Stomach (tissue), 9 donors: ENCODE data around the gene SAPCD1. TPM values are rescaled to one million over a fixed set of nuclear protein-coding genes. Genes with fewer than 3 reads are reported as not detected.
A peak's percentile ranks its signal among the peaks of the same experiment; 100 is the strongest.

Experiments
- DNase-seq, 2 donors: peaks; one replicate each; pipeline versions ENCODE4 v3.0.0 to v3.0.0-alpha.2; 2013 to 2019
- H3K27ac ChIP-seq, 5 donors: fragments of 200-600 bp in 4 of 5; sonication (generic) in 4 of 5; one replicate each; pipeline ENCODE4 v1.5.1; 2013 to 2019; ENCODE audit warnings: mild to moderate bottlenecking in 1 of 5, moderate library complexity in 1 of 5
- H3K27me3 ChIP-seq, 3 donors: fragments of 200-600 bp; sonication (generic); one replicate each; pipeline ENCODE4 v1.5.1; 2017 to 2019; ENCODE audit warnings: mixed run types in 1 of 3
- H3K36me3 ChIP-seq, 4 donors: fragments of 200-600 bp; sonication (generic); 1 replicate in 3 of 4; 2 replicates in 1 of 4; pipeline ENCODE4 v1.5.1; 2016 to 2019
- H3K4me1 ChIP-seq, 4 donors: fragments of 200-600 bp; sonication (generic); one replicate each; pipeline ENCODE4 v1.5.1; 2016 to 2019
- H3K4me3 ChIP-seq, 4 donors: fragments of 200-600 bp; sonication (generic) in 3 of 4; one replicate each; pipeline ENCODE4 v1.5.1; 2016 to 2019; ENCODE audit warnings: mild to moderate bottlenecking in 1 of 4
- H3K9me3 ChIP-seq, 4 donors: fragments of 200-600 bp; sonication (generic); one replicate each; pipeline ENCODE4 v1.5.1; 2016 to 2019
- EP300 ChIP-seq: sonication (generic); formaldehyde crosslinking; IDR thresholded peaks from one replicate; pipeline ENCODE4 v1.6.1; 2017; ENCODE audit warnings: antibody characterized with exemption
- POLR2A ChIP-seq, 4 donors: fragments of 450-650 bp; IDR thresholded peaks; one replicate each; pipeline ENCODE4 v1.6.1; 2016; ENCODE audit warnings: antibody characterized with exemption in 4 of 4, control low read depth in 2 of 4, mild to moderate bottlenecking in 1 of 4, moderate library complexity in 1 of 4
- POLR2AphosphoS5 ChIP-seq, 3 donors: sonication (generic); formaldehyde crosslinking; IDR thresholded peaks; one replicate each; pipeline ENCODE4 v1.6.1; 2016; ENCODE audit warnings: antibody characterized with exemption in 3 of 3
- WGBS, 5 donors: extraction: QIAGEN DNeasy Blood & Tissue Kit in 3 of 5; methylation state at CpG; one replicate each; pipeline versions ENCODE4 v1.1.5 to v1.1.7; 2013 to 2018; 5-methylcytosine and 5-hydroxymethylcytosine counted together
- intact Hi-C: fragments of 100-400 bp; cut with DNase I; formaldehyde crosslinking; loops from one replicate; pipeline ENCODE4 v1.15.1; 2023; ENCODE audit warnings: low total_unique reads
- polyA plus RNA-seq, 3 donors: library from polyadenylated mRNA; stranded (reverse); fragments of 200-250 nt; gene quantifications; one replicate each; pipeline ENCODE4 v1.2.3, GENCODE V29; 2013
- total RNA-seq, 5 donors: library from RNA; depleted of rRNA; stranded (reverse); fragments of >200 nt; gene quantifications; one replicate each; pipeline versions ENCODE4 v1.1.0 to v1.2.3, GENCODE V29; 2014 to 2016
- TF ChIP-seq, protein P1 (sequence below), 7 experiments: fragments of 450-650 bp in 4 of 7; fragments of 200-600 bp in 3 of 7; sonication (generic) in 3 of 7; IDR thresholded peaks; one replicate each; pipeline ENCODE4 v1.5.1; 2016 to 2019; ENCODE audit warnings: antibody characterized with exemption in 7 of 7, control low read depth in 2 of 7, mild to moderate bottlenecking in 1 of 7
- donor health status: healthy with polysubstance abuse.
- donor health status: Bipolar disorder and iron deficiency.
- donor health status: healthy.

SAPCD1 gene
- total and polyA plus RNA-seq, 8 donors: 2.4 to 40.8 (median 3.1) TPM; not detected in 1

DNA sequence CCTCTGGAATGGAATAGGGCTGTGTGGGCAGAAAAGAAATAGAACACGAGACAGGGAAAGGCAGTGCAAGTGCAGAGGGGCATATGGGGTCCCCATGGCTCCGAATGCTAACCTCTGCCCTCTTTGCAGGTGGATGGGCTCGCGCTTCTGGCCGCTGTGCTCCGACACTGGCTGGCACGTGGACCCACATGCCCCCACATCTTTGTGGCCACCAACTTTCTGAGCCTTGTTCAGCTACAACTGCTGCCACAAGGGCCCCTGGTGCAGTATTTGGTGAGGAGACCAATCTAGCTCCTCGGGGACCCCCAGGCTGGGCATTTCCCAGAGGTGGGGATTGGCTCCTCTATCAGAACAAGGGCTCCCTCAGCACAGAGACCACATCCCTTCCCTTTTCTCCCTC is 1.1 kb upstream of the SAPCD1 start:
- H3K36me3 ChIP-seq: peaks cover 0 to 25% (median 7%) of the 10 kb centered on the region in 4 donors
- no peaks in the 10 kb centered on the region for H3K9me3 ChIP-seq
- H3K4me1 ChIP-seq: peaks cover 0 to 7% (median 1%) of the 10 kb centered on the region in 4 donors
- TF ChIP-seq, protein P1, sequence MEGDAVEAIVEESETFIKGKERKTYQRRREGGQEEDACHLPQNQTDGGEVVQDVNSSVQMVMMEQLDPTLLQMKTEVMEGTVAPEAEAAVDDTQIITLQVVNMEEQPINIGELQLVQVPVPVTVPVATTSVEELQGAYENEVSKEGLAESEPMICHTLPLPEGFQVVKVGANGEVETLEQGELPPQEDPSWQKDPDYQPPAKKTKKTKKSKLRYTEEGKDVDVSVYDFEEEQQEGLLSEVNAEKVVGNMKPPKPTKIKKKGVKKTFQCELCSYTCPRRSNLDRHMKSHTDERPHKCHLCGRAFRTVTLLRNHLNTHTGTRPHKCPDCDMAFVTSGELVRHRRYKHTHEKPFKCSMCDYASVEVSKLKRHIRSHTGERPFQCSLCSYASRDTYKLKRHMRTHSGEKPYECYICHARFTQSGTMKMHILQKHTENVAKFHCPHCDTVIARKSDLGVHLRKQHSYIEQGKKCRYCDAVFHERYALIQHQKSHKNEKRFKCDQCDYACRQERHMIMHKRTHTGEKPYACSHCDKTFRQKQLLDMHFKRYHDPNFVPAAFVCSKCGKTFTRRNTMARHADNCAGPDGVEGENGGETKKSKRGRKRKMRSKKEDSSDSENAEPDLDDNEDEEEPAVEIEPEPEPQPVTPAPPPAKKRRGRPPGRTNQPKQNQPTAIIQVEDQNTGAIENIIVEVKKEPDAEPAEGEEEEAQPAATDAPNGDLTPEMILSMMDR (IDR thresholded peaks at IDR 0.05): no peak
- TF ChIP-seq POLR2AphosphoS5 (IDR thresholded peaks at IDR 0.05) (no peak), POLR2A (IDR thresholded peaks at IDR 0.05) (no peak), EP300 (no peak)
- no peak overlapping the region for H3K4me3 ChIP-seq
- DNase-seq: no peak
- H3K27me3 ChIP-seq: peaks cover 0 to 6% (median 0%) of the 10 kb centered on the region in 3 donors
- 90 to 98% (median 97%) methylated on average over 8 of the region's 8 CpGs for WGBS, 5 donors
- intact Hi-C loops: loop anchor here (10.0 kb wide), 1 partner anchor 77 kb away; the partner anchor contains the start of gene LY6G5C
- no peak overlapping the region for H3K27ac ChIP-seq

DNA sequence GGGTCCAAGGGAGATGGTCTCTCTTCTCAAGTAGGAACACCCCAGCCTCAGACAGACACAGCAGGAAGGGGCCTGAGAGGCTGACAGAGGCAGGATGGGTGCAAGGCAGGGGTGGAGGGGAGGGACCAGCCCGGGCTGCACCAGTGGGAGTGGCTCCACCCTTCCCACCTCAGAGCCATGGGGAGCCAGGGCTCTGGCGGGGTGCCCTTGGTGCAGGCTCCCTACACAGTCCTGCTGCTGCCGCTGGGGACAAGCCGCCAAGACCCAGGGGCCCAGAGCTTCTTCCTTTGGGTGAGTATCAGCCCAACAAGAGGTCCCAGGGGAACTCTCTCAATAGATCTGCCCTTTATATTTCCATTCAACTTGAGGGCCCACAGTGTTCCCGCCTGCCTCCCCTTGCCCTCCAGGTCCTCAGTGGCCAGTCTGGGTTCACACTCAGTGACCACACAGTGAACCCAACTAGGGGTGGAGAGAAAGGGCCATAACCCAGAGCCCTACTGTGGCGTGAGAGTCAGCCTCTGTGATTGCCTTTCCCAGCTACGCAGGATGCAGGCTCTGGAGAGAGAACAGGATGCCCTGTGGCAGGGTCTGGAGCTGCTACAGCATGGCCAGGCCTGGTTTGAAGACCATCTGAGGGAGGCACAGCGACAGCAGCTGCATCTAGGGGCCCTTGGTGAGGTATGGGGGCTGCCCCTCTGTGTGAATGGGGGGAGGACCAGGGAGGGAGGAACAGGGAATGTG is 592 bp downstream of the SAPCD1 start:
- WGBS, 5 donors: 68 to 78% (median 72%) methylated on average over 5 to 8 of the region's 8 CpGs
- H3K4me1 ChIP-seq: peaks cover 0 to 10% (median 3%) of the 10 kb centered on the region in 4 donors
- intact Hi-C loops: loop anchor here (10.0 kb wide), 1 partner anchor 78 kb away; the partner anchor contains the start of gene LY6G5C
- no peak for TF ChIP-seq POLR2AphosphoS5 (IDR thresholded peaks at IDR 0.05)
- no peak for TF ChIP-seq EP300
- no peak for TF ChIP-seq POLR2A (IDR thresholded peaks at IDR 0.05)
- TF ChIP-seq, protein P1 (IDR thresholded peaks at IDR 0.05): no peak
- no peak overlapping the region for H3K4me3 ChIP-seq
- H3K27me3 ChIP-seq: peaks cover 0 to 7% (median 0%) of the 10 kb centered on the region in 3 donors
- no peak overlapping the region for H3K27ac ChIP-seq
- DNase-seq: no peak
- no peaks in the 10 kb centered on the region for H3K9me3 ChIP-seq
- H3K36me3 ChIP-seq: peaks cover 0 to 25% (median 7%) of the 10 kb centered on the region in 4 donors

DNA sequence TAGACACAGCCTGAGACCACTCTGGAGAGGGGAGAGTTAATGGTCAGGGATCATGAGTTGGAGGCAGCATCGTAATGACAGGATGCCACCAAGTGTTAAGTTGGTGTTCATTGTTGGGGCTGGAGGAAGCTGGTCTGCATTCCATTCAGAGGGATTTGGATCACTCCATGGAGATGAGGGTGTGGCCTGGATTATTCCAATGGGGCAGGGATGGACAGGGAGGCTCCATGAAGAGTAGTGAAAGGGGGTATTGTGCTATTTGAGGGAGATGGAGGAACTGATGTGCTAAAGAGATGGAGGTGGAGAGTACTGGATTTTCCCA is 1.1 kb downstream of the SAPCD1 start:
- DNase-seq: peak in 1 of 2 donors; percentile 77
- Histone ChIP-seq H3K9me3 (no peaks in the 10 kb centered on the region), H3K27ac (no peak overlapping the region), H3K36me3 (peaks cover 0 to 25% (median 7%) of the 10 kb centered on the region in 4 donors), H3K27me3 (peaks cover 0 to 7% (median 0%) of the 10 kb centered on the region in 3 donors), H3K4me1 (peaks cover 0 to 10% (median 3%) of the 10 kb centered on the region in 4 donors), H3K4me3 (no peak overlapping the region)
- no peak for TF ChIP-seq EP300
- no peak for TF ChIP-seq POLR2AphosphoS5 (IDR thresholded peaks at IDR 0.05)
- TF ChIP-seq, protein P1 (IDR thresholded peaks at IDR 0.05): no peak
- no peak for TF ChIP-seq POLR2A (IDR thresholded peaks at IDR 0.05)
- 5 to 33% (median 27%) methylated on average over 1 of the region's 1 CpG for WGBS, 5 donors
- intact Hi-C loops: loop anchor here (10.0 kb wide), 1 partner anchor 79 kb away; the partner anchor contains the start of gene LY6G5C

DNA sequence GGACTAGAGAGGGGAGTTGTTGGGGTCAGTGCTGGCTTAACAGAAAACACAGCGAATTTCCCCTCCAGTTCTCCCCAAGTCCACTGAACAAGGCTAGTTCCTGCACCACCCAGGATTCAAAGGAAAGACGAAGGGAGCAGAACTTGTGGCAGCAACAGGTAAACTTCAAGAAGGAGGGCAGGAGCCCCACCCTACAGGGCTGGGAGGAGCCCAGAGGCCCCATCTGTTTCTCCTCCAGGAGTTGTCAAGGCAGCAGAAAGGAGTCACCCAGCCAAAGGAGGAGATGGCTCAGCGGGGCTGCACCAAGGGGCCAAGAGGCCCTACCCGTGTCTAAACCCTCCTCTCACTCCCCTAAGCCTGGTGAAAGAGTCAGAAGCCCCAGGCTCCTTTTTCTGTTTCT is 1.7 kb downstream of the SAPCD1 start:
- no peak for TF ChIP-seq EP300
- TF ChIP-seq POLR2AphosphoS5 (IDR thresholded peaks at IDR 0.05): no peak
- TF ChIP-seq, protein P1 (IDR thresholded peaks at IDR 0.05): no peak
- no peak for TF ChIP-seq POLR2A (IDR thresholded peaks at IDR 0.05)
- intact Hi-C loops: loop anchor here (10.0 kb wide), 1 partner anchor 79 kb away; the partner anchor contains the start of gene LY6G5C

More for the DNA sequence above, 1.7 kb downstream of the SAPCD1 start:
- no peaks in the 10 kb centered on the region for H3K9me3 ChIP-seq
- no peak overlapping the region for H3K4me3 ChIP-seq
- peak in 1 of 2 donors; percentile 54 for DNase-seq
- no peak overlapping the region for H3K27ac ChIP-seq
- peaks cover 0 to 10% (median 3%) of the 10 kb centered on the region in 4 donors for H3K4me1 ChIP-seq
- H3K36me3 ChIP-seq: peaks cover 0 to 25% (median 6%) of the 10 kb centered on the region in 4 donors
- peaks cover 0 to 7% (median 0%) of the 10 kb centered on the region in 3 donors for H3K27me3 ChIP-seq
- 53 to 78% (median 71%) methylated on average over 4 of the region's 4 CpGs for WGBS, 5 donors
